NCI-H526 (cell line): ENCODE results near the gene TNIK.
A peak's percentile ranks its signal among the peaks of the same experiment; 100 is the strongest.

Source experiments
- DNase-seq, 2 experiments: peaks; one replicate each; lab custom pipeline; 2025; lab: John Stamatoyannopoulos, UW

Gene TNIK

GRCh38 chr3:171190668-171191067 is 269.5 kb downstream of the TNIK start:
- DNase-seq: no peak

- DNase-seq: no peak
Observed at GRCh38 chr3:171189394-171190080, 270.7 kb downstream of the TNIK start.

DNA sequence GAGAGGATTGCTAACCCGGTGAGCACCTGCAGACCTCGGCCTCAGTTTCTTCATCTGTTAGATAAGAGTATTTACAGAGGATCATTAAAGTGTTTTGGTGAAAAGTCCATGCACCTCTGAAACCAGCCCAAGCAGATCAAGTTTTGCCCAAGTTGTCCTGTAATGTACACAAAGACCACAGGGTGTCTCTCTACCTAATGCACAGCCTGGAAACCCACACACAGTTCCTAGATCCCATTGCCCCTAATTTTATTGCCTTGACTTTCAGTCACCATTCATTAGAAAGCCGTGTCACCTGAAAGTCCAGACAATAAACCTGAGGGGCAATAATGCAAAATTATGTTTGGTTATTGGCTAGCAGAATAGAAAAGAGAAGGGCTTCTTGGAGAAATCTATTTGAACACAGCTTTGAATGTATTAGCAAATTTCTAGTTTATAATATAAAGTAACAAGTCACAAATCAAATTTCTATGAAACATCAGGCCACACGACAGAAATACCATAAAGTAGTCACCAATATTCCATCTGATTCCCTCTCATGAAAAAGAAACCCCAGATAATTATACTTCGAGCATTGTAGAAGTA is 272.4 kb downstream of the TNIK start:
- peak; percentile 16 to 70 for DNase-seq

DNA sequence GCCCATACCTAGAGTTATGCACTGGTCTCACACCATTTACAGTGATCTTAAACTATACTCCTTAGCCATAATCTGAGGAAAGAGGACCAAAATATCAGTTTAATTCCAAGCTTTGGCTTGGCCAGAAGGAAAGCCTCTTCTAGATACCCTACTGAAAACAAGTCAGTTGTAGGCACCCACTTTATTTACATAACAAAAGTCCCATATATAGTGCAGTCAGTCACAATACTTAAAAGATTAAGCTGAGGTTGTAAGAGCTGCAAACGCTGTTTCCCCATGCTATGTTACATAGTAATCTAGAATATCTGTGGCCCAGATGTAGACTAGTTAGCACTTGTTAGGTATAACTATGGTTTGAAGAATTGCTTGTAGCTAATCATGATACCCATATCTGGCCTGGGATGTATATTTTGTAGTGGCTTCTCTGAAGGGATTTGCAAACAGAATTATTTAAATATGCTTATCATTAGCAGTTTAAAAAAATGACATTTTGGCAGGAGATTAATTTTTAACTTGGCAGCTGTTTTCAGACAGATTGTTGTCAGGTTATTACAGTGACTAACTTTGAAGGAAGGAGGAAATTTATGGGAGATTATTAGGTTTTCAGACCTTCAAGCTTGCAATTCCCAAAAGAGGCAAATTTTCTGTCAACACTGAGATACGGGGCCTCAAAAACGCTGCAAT is 273.2 kb downstream of the TNIK start:
- no peak for DNase-seq

DNA sequence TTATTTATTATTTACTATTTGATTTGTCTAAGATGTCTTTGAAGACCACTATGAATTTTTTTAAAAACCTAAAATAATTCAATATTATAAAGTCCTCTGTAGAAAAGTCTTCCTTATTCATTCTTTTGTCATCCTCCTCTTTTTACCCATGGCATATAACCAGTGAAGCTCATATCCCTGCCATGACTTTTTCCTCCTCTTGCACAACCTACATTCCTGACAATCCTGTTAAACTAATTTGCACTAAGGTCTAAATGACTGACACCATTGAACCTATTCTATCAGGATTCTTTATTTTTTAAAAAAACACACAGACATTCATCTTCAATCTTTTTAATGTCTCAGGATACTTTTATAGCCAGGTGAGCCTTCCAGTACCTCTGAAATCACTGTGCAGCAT is 273.8 kb downstream of the TNIK start:
- DNase-seq: no peak

DNA sequence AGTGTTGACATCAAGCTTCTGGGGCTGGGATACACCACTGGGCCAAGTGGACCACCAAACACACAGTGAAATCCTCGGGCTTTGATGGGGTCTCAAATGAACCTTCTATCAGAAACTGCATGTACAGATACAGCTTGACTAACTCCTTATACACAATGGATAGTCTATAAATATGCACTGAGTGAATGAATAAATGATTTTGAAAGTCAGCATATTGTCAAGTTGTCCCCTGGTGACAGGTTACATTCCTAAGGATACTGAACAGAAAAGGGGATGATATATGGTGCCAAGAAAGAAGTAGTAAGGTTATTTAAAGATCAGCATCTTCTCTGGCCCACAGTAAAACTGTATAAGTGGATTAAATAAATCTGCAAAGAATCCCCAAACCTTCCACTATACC is 274.2 kb downstream of the TNIK start:
- DNase-seq: no peak

DNA sequence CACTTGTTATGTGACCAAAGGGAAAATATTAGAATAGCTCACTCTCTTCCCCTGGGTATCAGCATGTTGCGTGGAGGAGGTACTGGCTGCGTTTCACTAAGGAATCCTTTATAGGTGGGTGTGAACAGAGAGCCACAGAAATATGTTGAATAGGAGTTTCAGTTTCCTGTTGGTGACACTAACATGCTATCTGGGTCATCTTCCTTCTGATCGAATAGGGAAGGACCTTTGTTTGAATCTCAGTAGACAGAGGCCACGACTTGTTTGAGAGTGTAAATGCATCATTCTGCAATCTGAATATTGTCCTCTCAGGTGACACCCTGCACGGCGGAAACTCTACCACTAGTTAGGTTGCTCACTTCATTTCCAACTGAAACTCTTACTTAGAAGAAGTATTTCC is 275.8 kb downstream of the TNIK start:
- DNase-seq: no peak

- peak in 1 of 2 experiments; percentile 11 for DNase-seq
Observed at GRCh38 chr3:171183042-171183441, 277.2 kb downstream of the TNIK start.

- DNase-seq: no peak
Observed at GRCh38 chr3:171181907-171182690, 278.1 kb downstream of the TNIK start.

- DNase-seq: no peak
Observed at GRCh38 chr3:171178714-171179113, 281.5 kb downstream of the TNIK start.

GRCh38 chr3:171177553-171177952 is 282.7 kb downstream of the TNIK start:
- no peak for DNase-seq

GRCh38 chr3:171177056-171177455 is 283.1 kb downstream of the TNIK start:
- no peak for DNase-seq

DNA sequence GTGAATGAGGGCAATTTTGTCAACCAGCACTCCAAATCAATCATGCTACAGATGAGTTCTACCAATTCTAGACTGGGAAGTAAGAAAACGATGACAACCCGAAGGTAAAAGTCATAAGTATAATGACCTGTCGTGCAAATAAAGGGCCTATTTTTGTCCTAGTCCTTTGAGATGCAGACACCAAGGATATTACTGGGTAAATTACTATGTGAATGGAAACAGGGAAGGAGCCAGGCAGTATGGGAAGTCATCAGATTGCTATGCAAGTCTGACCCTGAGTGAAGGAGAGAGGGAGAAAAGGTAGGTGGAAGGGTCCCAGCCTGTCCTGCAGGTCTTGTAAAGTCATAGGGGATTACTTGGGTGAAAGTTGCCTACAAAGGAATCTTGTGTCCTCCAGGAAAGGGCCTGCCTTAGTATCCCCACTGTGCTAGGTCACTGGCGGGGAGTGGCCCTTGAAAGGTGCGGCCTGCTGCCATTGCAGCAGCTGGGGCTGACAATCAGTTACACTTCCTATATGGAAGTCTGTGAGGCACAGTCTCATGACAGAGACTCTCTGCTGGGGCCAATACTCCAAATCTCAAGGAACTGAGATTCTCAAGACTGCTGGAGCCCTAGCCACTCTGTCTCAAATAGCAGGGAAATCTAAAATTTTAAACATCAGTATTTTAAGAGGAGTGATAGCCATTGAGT is 283.8 kb downstream of the TNIK start:
- no peak for DNase-seq

DNA sequence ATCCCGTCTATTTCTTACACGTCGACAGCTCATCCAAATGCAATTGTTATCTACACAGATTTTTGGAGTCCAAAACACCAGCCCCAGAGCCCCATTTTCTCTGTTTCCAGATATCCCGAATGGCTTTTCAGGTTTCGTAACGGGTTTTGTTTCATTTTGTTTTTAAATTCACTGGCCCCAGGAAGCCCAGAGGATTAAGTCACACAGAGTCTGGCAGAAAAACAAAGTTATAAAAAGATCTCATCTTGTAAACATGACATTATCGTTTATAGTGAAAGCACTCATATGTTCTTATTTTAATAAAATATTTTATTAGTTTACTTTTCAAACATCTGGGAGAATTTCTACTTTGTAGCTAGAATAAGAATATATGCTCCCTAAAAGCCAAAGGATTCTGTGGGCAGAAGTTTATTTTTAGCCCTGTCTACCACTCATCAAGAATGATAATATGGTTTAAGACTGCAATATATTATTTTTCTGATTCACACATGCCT is 284.4 kb downstream of the TNIK start:
- DNase-seq: no peak

GRCh38 chr3:171173736-171174135 is 286.5 kb downstream of the TNIK start:
- no peak for DNase-seq

DNA sequence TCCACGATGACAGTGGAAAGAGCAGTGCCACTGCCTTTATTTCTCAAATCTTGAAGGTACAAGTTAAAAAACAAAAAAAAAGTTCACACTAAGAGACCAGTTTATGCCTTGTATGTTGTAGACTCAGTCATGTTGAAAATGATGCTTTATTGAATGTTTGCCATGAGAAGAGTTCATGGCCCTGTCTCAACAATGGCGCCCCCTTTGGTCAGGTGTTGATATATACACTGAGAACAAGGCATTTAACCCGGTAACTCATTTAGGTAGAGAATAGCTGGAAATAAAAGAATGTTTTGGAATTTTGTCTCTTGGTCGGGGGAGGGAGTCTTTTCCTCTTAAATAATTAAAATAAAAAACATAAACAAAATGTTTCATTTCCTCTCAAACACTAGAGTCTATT is 288.1 kb downstream of the TNIK start:
- peak in 1 of 2 experiments; percentile 11 for DNase-seq

- DNase-seq: no peak
Observed at GRCh38 chr3:171169866-171170265, 290.3 kb downstream of the TNIK start.

- DNase-seq: no peak
Observed at GRCh38 chr3:171169443-171169842, 290.8 kb downstream of the TNIK start.

DNA sequence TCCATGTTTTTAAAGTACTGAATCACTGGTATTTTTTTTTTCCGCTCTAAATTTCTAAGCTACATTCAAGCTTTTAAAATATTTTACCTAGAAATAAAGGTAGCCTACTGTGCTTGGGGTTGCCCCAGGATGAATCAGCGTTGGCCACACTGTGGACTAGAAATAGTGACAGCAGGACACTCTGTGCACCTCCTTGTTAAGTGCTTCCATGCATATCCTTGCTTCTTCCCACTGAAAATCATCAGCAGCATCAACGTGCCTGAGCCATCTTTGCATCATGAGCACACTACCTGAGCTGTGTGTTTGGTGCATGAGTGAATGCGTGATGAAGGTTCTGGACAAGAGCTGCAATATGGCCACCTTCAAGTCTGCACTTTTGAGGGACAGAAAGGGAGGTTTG is 291.7 kb downstream of the TNIK start:
- DNase-seq: no peak

DNA sequence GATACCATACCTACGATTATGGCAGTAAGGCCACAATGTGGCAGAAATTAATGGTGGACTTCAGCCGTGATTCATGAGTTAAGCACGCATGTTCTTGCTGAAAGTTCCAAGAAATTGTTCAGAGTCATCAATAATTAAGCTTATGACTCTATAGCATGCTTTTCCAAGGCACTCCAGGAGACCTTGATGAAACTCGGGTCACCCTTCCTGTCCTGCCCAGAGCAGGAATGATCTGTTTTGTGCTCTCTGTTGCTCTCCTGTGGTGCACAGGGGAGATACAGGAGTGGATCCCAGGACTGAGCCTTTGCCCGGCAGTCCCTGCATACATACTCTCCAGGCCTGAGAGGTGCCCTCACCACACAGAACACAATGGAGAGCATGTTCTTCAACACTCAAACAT is 292.1 kb downstream of the TNIK start:
- DNase-seq: peak in 1 of 2 experiments; percentile 54

DNA sequence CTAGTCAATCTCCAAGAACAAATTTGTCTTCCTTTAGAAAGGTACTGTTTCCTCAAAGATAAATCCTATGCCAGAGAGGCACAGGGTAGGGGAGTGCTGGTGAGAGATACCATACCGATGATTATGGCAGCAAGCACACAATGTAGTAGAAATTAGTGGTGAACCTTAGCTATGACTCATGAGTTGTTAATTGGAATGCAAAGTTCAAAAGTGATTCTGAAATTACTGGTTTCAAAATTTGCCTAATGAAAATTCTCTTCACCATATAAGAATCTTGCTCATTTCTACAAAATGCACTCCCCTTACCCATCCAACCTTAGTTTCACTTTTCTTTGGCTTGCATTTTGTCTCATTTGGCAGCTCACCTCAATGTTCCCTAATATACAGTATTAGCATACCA is 294.2 kb downstream of the TNIK start:
- DNase-seq: no peak

- DNase-seq: no peak
Observed at GRCh38 chr3:171165499-171165921, 294.7 kb downstream of the TNIK start.
